ENCODE measurements around the gene SPI1. TPM values are rescaled to one million over a fixed set of nuclear protein-coding genes. Genes with fewer than 3 reads are reported as not detected.

Gene SPI1
- total RNA-seq, 2 donors from 2014 or later, result not detected

- DNase-seq, result peak; percentile 49
- Histone ChIP-seq H3K27me3 (ENCODE audit: control insufficient read depth, insufficient read depth, low read length, poor library complexity, severe bottlenecking) (no peaks in the 10 kb centered on the region), H3K4me3 (ENCODE audit: low read length) (no peak overlapping the region), H3K9ac (ENCODE audit: extremely low read depth, low read length, poor library complexity, severe bottlenecking) (no peak overlapping the region), H3K4me1 (ENCODE audit: control insufficient read depth, insufficient read depth, low read length) (no peaks in the 10 kb centered on the region), H3K9me3 (ENCODE audit: control insufficient read depth, low read length) (no peaks in the 10 kb centered on the region), H3K36me3 (ENCODE audit: control insufficient read depth, insufficient read depth, low read length) (no peaks in the 10 kb centered on the region), H3K27ac (ENCODE audit: low read depth, low read length) (no peak overlapping the region)
- Mint-ChIP-seq H3K27me3 (ENCODE audit: insufficient read depth) (no peaks in the 10 kb centered on the region), H3K4me3 (no peak overlapping the region), H3K9me3 (no peaks in the 10 kb centered on the region), H3K4me1 (peaks cover 8% of the 10 kb centered on the region), H3K27ac (no peak overlapping the region), H3K36me3 (ENCODE audit: low read depth) (no peaks in the 10 kb centered on the region)
- WGBS, 2 experiments (ENCODE audit: insufficient coverage in 1 of 2, insufficient read length in 1 of 2), result 90 to 95% methylated on average over 28 to 39 of the region's 39 CpGs
- no peak for TF ChIP-seq CTCF (conservative IDR thresholded peaks at IDR 0.05)
Measured at GRCh38 chr11:47394322-47395222, 16.2 kb upstream of the SPI1 start.

- Histone ChIP-seq H3K27me3 (ENCODE audit: control insufficient read depth, insufficient read depth, low read length, poor library complexity, severe bottlenecking) (no peaks in the 10 kb centered on the region), H3K9ac (ENCODE audit: extremely low read depth, low read length, poor library complexity, severe bottlenecking) (no peak overlapping the region), H3K9me3 (ENCODE audit: control insufficient read depth, low read length) (no peaks in the 10 kb centered on the region), H3K4me3 (ENCODE audit: low read length) (no peak overlapping the region), H3K4me1 (ENCODE audit: control insufficient read depth, insufficient read depth, low read length) (no peaks in the 10 kb centered on the region), H3K27ac (ENCODE audit: low read depth, low read length) (no peak overlapping the region), H3K36me3 (ENCODE audit: control insufficient read depth, insufficient read depth, low read length) (no peaks in the 10 kb centered on the region)
- DNase-seq, result no peak
- TF ChIP-seq CTCF (conservative IDR thresholded peaks at IDR 0.05), result no peak
- 95% methylated on average over 3 to 9 of the region's 9 CpGs for WGBS, 2 experiments (ENCODE audit: insufficient coverage in 1 of 2, insufficient read length in 1 of 2)
- Mint-ChIP-seq H3K9me3 (no peaks in the 10 kb centered on the region), H3K27ac (no peak overlapping the region), H3K36me3 (ENCODE audit: low read depth) (no peaks in the 10 kb centered on the region), H3K27me3 (ENCODE audit: insufficient read depth) (no peaks in the 10 kb centered on the region), H3K4me3 (no peak overlapping the region), H3K4me1 (peaks cover 8% of the 10 kb centered on the region)
Measured at GRCh38 chr11:47394050-47394321, 15.6 kb upstream of the SPI1 start.

- no peak overlapping the region for H3K4me3 Mint-ChIP-seq
- H3K27ac Mint-ChIP-seq, result no peak overlapping the region
- H3K9me3 Mint-ChIP-seq, result no peaks in the 10 kb centered on the region
- Histone ChIP-seq H3K4me1 (ENCODE audit: control insufficient read depth, insufficient read depth, low read length) (no peaks in the 10 kb centered on the region), H3K4me3 (ENCODE audit: low read length) (no peak overlapping the region), H3K27me3 (ENCODE audit: control insufficient read depth, insufficient read depth, low read length, poor library complexity, severe bottlenecking) (no peaks in the 10 kb centered on the region), H3K36me3 (ENCODE audit: control insufficient read depth, insufficient read depth, low read length) (no peaks in the 10 kb centered on the region), H3K9me3 (ENCODE audit: control insufficient read depth, low read length) (no peaks in the 10 kb centered on the region), H3K9ac (ENCODE audit: extremely low read depth, low read length, poor library complexity, severe bottlenecking) (no peak overlapping the region), H3K27ac (ENCODE audit: low read depth, low read length) (no peak overlapping the region)
- DNase-seq, result no peak
- WGBS, 2 experiments (ENCODE audit: insufficient coverage in 1 of 2, insufficient read length in 1 of 2), result 93% methylated on average over 11 to 19 of the region's 20 CpGs
- no peak for TF ChIP-seq CTCF (conservative IDR thresholded peaks at IDR 0.05)
- no peaks in the 10 kb centered on the region for H3K27me3 Mint-ChIP-seq (ENCODE audit: insufficient read depth)
- H3K4me1 Mint-ChIP-seq, result peaks cover 6% of the 10 kb centered on the region
- no peaks in the 10 kb centered on the region for H3K36me3 Mint-ChIP-seq (ENCODE audit: low read depth)
Measured at GRCh38 chr11:47393163-47394049, 15.1 kb upstream of the SPI1 start.
